HepG2 (cell line): ENCODE data around the gene ZNF804A.
A peak's percentile ranks its signal among the peaks of the same experiment; 100 is the strongest.

ENCODE experiments used
- CEBPB ChIP-seq: IDR thresholded peaks from 2 replicates; pipeline ENCODE4 v1.6.1; 2011; ENCODE audit warnings: low read depth, low read length, improper control_type of control experiment, borderline replicate concordance
- POLR2AphosphoS2 ChIP-seq: IDR thresholded peaks from 2 replicates; pipeline ENCODE4 v1.6.1; 2011; ENCODE audit warnings: low read depth, low read length, improper control_type of control experiment
- POLR2AphosphoS5 ChIP-seq: IDR thresholded peaks from 2 replicates; pipeline ENCODE4 v1.6.1; 2012; ENCODE audit warnings: low read depth, low read length
- REPIN1 ChIP-seq: sonication (generic); formaldehyde crosslinking; IDR thresholded peaks from 2 replicates; pipeline ENCODE4 v1.8.0; 2022; ENCODE audit warnings: missing genetic modification reagents, low read depth, mild to moderate bottlenecking, borderline replicate concordance
- ZFAT ChIP-seq: sonication (generic); formaldehyde crosslinking; conservative IDR thresholded peaks from 2 replicates; pipeline ENCODE4 v1.8.1; 2023; ENCODE audit warnings: missing genetic modification reagents, inconsistent platforms
- ZNF260 ChIP-seq: sonication (generic); formaldehyde crosslinking; IDR thresholded peaks from 2 replicates; pipeline ENCODE4 v1.4.0; 2020; ENCODE audit warnings: missing genetic modification reagents, low read depth, mild to moderate bottlenecking, borderline replicate concordance
- ZNF564 ChIP-seq: sonication (generic); formaldehyde crosslinking; IDR thresholded peaks from 2 replicates; pipeline ENCODE4 v1.8.1; 2023; ENCODE audit warnings: mild to moderate bottlenecking, missing genetic modification reagents

- TF ChIP-seq POLR2AphosphoS5 (no peak), REPIN1 (no peak), POLR2AphosphoS2 (no peak), ZFAT (CRISPR knock-in tag) (no peak), ZNF260 (no peak), ZNF564 (CRISPR knock-in tag) (no peak), CEBPB (peak; percentile 62)
These were observed at the start of gene ZNF804A for GRCh38 chr2:184598316-184599053.
